GM12873 (cell line): ENCODE measurements around the gene KRT8.

Experiments used
- CTCF ChIP-seq: IDR thresholded peaks from 2 replicates; pipeline ENCODE4 v1.5.1; 2012; ENCODE audit warnings: low read depth, mild to moderate bottlenecking, moderate library complexity, low read length, control low read depth; ENCODE audit not compliant: insufficient read depth; ENCODE audit errors: missing control alignments

Gene KRT8

GRCh38 chr12:52942901-52943181 is 38.0 kb upstream of the KRT8 start:
- no peak for TF ChIP-seq CTCF

DNA sequence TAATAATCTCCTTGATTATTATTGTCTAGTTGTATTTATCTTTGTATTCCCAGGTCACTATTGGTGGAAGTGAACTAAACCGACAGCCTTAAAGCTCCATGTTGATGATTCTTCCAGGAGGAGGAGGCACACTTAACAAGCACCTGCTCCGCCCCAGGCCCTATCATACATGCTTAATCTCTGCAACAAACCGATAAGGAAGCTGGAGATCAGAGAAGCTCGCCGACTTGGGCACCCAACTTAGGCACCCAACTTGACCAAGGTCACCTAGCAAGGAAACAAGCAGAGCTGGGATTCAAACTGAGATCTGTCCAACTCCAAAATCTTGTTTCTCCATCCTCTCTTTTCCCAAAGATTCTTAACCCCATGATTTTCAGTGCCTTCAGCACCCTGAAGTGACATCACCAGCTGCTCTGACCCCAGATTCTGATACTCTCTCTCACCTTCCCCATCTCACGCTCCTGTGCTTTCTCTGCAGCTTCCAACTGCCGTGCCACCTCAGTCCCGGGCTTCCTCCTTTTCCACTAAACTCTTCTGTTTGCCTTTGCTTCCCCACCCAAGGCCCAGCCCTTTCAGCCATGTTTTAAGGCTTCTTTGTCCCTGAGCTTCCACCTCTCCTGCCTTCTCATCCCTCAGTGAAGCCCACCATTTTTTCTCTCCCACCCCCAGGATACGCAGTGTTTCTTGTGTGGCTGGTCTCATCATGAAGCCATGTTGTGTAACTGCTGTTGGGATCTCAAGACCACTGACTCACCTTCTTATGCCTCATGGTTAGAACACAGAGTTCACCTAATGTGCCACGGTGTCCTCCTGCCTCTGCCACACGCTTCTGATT is 37.4 kb upstream of the KRT8 start:
- no peak for TF ChIP-seq CTCF

DNA sequence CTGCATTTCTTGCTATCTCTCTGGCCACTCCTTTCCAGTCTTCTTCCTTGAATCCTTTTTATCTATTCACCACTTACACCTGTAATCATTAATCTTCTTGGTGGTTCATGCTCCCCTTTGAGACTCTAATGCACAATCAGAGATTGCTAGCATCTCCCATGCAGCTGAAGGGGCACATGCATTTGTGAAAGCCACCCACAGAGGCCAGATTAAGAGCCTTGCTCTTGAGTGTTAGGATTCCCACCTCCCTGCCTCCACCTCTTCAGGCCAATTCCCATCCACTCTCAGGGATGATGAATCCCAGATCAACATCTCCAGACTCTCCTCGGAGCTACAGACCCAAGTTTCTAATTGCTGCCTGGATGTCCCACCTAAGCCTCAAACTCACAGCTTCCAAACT is 24.7 kb upstream of the KRT8 start:
- no peak for TF ChIP-seq CTCF

DNA sequence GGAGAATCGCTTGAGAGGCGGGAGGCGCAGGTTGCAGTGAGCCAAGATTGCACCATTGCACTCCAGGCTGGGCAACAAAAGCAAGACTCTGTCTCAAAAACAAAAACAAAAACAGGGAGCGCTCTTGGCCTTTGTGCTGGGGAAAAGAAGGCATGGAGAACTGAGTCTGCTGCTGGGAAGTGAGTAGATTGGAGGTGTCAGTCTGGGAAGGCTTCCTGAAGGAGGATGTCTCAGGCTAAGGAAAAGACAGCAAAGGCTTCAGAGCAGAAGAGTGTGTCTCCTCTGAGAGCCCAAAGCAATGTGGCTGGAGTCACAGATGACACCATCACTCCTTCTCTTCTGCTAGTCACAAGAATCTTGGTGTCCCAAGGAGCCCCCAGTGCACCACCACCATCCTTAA is 23.1 kb upstream of the KRT8 start:
- no peak for TF ChIP-seq CTCF

- no peak for TF ChIP-seq CTCF
These were observed 21.8 kb upstream of the KRT8 start for GRCh38 chr12:52926596-52927234.

DNA sequence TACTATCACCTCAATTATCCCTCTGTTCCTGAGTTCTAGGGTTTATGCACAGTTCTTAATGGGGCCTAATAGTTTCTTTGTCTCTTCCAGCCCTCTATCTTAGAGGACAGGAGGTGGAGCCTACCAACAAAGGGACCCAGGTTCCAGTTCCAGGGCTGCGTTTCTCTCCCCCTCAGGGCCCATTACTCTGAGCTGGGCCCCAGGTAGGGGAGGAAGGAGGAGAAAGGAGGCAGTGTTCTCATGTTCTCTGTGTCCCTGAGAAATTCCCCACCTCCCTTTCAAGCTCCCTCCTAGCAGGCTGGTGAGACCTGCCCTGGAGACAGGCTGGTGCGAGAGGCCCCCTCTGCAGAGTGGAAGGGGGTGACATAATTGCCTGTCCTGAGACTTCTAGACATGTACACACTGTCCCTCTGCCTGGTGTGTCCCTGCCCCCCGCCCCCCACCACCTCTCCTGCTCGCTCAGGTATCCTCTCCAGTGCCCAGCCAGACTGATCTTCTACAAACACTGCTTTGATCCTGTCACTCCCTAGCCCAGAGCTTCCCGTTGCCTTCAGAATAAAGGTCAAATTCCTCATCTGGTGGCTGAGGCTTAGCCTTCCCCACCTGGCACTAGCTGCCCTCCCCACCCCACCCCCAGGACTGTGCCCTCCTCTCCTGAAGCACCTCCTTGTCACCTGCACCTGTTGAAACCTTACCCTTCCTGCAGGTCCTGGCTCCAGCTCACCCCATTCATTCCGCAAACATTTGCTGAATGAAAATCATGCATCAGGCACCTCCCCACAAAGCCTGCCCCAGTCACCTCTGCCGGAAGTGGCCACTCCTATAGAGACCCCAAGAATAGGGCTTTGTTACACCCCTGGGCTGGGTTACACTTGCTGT is 21.1 kb upstream of the KRT8 start:
- no peak for TF ChIP-seq CTCF
